Ishikawa (cell line): ENCODE data around the gene RSPH4A.

Experiments used
- TF ChIP-seq, protein P1 (sequence below): IDR thresholded peaks from 2 replicates; pipeline ENCODE4 v1.6.1; 2012
- TF ChIP-seq, protein P2 (sequence below): IDR thresholded peaks from 2 replicates; pipeline ENCODE4 v1.6.1; 2012; ENCODE audit warnings: low read depth, mild to moderate bottlenecking
- TF ChIP-seq, protein P3 (sequence below): IDR thresholded peaks from 2 replicates; pipeline ENCODE4 v1.6.1; 2012

DNA sequence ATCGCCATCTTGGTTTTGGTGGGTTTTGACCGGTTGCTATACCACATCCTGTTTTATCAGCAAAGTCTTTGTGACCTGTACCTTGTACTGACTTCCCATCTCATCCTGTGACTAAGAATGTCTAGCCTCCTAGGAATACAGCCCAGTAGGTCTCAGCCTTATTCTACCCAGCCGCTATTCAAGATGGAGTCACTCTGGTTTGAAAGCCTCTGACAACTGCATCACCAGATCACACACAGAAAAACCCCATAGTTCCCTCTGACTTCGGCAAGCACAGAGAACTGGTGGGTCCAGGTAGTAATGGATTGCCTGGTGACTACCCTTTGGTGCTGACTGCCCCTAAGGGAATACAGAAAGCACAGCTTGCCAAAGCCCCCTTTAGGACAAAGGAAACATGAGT is 10.3 kb upstream of the RSPH4A start:
- TF ChIP-seq, protein P1, sequence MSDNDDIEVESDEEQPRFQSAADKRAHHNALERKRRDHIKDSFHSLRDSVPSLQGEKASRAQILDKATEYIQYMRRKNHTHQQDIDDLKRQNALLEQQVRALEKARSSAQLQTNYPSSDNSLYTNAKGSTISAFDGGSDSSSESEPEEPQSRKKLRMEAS, result no peak
- TF ChIP-seq, protein P2, sequence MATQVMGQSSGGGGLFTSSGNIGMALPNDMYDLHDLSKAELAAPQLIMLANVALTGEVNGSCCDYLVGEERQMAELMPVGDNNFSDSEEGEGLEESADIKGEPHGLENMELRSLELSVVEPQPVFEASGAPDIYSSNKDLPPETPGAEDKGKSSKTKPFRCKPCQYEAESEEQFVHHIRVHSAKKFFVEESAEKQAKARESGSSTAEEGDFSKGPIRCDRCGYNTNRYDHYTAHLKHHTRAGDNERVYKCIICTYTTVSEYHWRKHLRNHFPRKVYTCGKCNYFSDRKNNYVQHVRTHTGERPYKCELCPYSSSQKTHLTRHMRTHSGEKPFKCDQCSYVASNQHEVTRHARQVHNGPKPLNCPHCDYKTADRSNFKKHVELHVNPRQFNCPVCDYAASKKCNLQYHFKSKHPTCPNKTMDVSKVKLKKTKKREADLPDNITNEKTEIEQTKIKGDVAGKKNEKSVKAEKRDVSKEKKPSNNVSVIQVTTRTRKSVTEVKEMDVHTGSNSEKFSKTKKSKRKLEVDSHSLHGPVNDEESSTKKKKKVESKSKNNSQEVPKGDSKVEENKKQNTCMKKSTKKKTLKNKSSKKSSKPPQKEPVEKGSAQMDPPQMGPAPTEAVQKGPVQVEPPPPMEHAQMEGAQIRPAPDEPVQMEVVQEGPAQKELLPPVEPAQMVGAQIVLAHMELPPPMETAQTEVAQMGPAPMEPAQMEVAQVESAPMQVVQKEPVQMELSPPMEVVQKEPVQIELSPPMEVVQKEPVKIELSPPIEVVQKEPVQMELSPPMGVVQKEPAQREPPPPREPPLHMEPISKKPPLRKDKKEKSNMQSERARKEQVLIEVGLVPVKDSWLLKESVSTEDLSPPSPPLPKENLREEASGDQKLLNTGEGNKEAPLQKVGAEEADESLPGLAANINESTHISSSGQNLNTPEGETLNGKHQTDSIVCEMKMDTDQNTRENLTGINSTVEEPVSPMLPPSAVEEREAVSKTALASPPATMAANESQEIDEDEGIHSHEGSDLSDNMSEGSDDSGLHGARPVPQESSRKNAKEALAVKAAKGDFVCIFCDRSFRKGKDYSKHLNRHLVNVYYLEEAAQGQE, result no peak
- TF ChIP-seq, protein P3, sequence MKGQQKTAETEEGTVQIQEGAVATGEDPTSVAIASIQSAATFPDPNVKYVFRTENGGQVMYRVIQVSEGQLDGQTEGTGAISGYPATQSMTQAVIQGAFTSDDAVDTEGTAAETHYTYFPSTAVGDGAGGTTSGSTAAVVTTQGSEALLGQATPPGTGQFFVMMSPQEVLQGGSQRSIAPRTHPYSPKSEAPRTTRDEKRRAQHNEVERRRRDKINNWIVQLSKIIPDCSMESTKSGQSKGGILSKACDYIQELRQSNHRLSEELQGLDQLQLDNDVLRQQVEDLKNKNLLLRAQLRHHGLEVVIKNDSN, result no peak
